PC-9 (cell line): ENCODE data around the gene TMEM9. TPM values are rescaled to one million over a fixed set of nuclear protein-coding genes. Genes with fewer than 3 reads are reported as not detected.

Experiments used
- BruUV-seq: library from RNA; stranded (reverse); fragments of 400-500 nt; replicated peaks from 2 replicates; lab custom pipeline; 2021; lab: Mats Ljungman, UMichigan
- CTCF ChIA-PET: fragments of 300-600 bp; sonication (Branson Sonifier 250); formaldehyde crosslinking; loops from one replicate; lab custom pipeline; 2022; ENCODE audit warnings: antibody characterized with exemption; lab: Charles Lee
- POLR2A ChIA-PET: fragments of 300-600 bp; sonication (Branson Sonifier 250); formaldehyde crosslinking; loops from one replicate; lab custom pipeline; 2022; ENCODE audit warnings: antibody characterized with exemption; ENCODE audit not compliant: unreplicated experiment; lab: Charles Lee
- DNase-seq, 2 experiments: peaks; one replicate each; pipeline versions ENCODE4 v3.0.0 to v3.0.0-alpha.2; 2015 to 2022; ENCODE audit warnings: mixed read lengths in 1 of 2
- H2AFZ ChIP-seq: fragments of 200-600 bp; sonication (generic); 2 replicates; pipeline ENCODE4 v1.8.1; 2017; ENCODE audit warnings: antibody characterized with exemption
- H3F3A ChIP-seq: fragments of 200-600 bp; sonication (generic); 2 replicates; pipeline ENCODE4 v1.8.1; 2017; ENCODE audit warnings: antibody characterized with exemption, mild to moderate bottlenecking, low read depth; ENCODE audit not compliant: insufficient read depth
- H3K27ac ChIP-seq: fragments of 200-600 bp; sonication (generic); 2 replicates; pipeline ENCODE4 v1.6.1; 2016; ENCODE audit warnings: mixed run types
- H3K27me3 ChIP-seq: fragments of 200-600 bp; sonication (generic); 2 replicates; pipeline ENCODE4 v1.6.1; 2016; ENCODE audit warnings: low read depth, mixed run types; ENCODE audit not compliant: insufficient read depth
- H3K36me3 ChIP-seq: fragments of 200-600 bp; sonication (generic); 2 replicates; pipeline ENCODE4 v1.6.1; 2016; ENCODE audit warnings: low read depth, mixed run types
- H3K4me1 ChIP-seq: fragments of 200-600 bp; sonication (generic); replicated peaks from 2 replicates; pipeline ENCODE4 v1.6.1; 2016; ENCODE audit warnings: mixed run types; ENCODE audit not compliant: insufficient read depth
- H3K4me2 ChIP-seq: fragments of 200-600 bp; sonication (generic); 2 replicates; pipeline ENCODE4 v1.6.1; 2017; ENCODE audit warnings: mixed run types
- H3K4me3 ChIP-seq: fragments of 200-600 bp; sonication (generic); 2 replicates; pipeline ENCODE4 v1.6.1; 2016; ENCODE audit warnings: mixed run types
- H3K79me2 ChIP-seq: fragments of 200-600 bp; sonication (generic); 2 replicates; pipeline ENCODE4 v1.6.1; 2017; ENCODE audit warnings: low read depth, mixed run types
- H3K9me2 ChIP-seq: fragments of 200-600 bp; sonication (generic); 2 replicates; pipeline ENCODE4 v1.8.1; 2017; ENCODE audit warnings: mild to moderate bottlenecking; ENCODE audit not compliant: insufficient read depth
- H3K9me3 ChIP-seq: fragments of 200-600 bp; sonication (generic); 2 replicates; pipeline ENCODE4 v1.8.1; 2016; ENCODE audit warnings: low read depth; ENCODE audit not compliant: insufficient read depth
- H4K20me1 ChIP-seq: fragments of 200-600 bp; sonication (generic); 2 replicates; pipeline ENCODE4 v1.8.1; 2017; ENCODE audit not compliant: insufficient read depth
- EZH2 ChIP-seq: fragments of 200-600 bp; sonication (generic); IDR thresholded peaks from 2 replicates; pipeline ENCODE4 v1.8.0; 2017; ENCODE audit warnings: antibody characterized with exemption, low read depth
- intact Hi-C: fragments of 100-400 bp; cut with micrococcal nuclease; formaldehyde crosslinking; loops from one replicate; pipeline ENCODE4 v1.10.0; 2022; ENCODE audit not compliant: unreplicated experiment
- total RNA-seq: library from RNA; stranded (reverse); gene quantifications from 2 replicates; pipeline ENCODE4 v1.2.3, GENCODE V29; 2021
- TF ChIP-seq, protein P1 (sequence below): fragments of 200-600 bp; sonication (generic); conservative IDR thresholded peaks from 2 replicates; pipeline ENCODE4 v1.6.1; 2017; ENCODE audit warnings: mixed run types, antibody characterized with exemption, mild to moderate bottlenecking, moderate library complexity

The TMEM9 gene
- total RNA-seq, 1 experiment from 2014 or later = 94.3 TPM

DNA sequence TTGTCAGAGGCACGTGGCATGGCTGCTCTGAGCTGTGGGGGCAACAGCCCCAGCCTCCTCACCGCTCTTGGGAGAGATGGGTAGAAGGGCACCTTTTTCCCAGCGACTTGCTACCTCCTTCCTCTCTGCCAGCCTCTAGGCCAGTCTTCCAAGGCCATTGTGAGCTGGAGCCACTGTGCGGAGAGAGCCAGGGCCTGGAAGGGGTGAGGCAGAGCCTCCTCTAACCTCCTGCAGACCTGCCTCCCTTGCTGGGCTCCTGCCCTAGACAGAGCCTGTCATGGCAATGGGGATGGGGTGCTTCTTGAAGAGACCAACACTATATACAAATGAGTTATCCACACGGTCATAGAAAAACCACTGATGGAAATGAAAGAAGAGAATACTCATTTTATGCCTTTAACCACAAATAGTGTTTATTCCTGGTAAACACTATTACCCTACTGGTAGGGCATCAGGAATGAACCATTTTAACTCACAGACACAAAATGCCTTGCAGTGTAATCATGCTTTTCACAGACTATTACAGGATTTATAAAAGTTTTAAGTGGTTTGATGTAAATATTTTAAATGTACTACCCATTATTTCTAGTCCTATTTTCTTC, 31.4 kb upstream of the TMEM9 start:
- intact Hi-C loops = loop anchor here (1.0 to 2.0 kb wide), 3 partner anchors 31 to 71 kb away; partner anchors contain the start of gene TMEM9
- CTCF ChIA-PET = no interaction called here
- Histone ChIP-seq H3K9me3 (no peaks in the 10 kb centered on the region), H3K4me1 (peaks cover 6% of the 10 kb centered on the region; the same call in 1 of the 2 replicates), H3K27ac (no peak overlapping the region), H3K36me3 (no peaks in the 10 kb centered on the region), H4K20me1 (no peaks in the 10 kb centered on the region), H3K4me2 (no peak overlapping the region), H3F3A (no peaks in the 10 kb centered on the region), H3K27me3 (no peaks in the 10 kb centered on the region), H3K79me2 (no peaks in the 10 kb centered on the region), H3K9me2 (no peaks in the 10 kb centered on the region), H3K4me3 (no peak overlapping the region), H2AFZ (no peak overlapping the region)
- POLR2A ChIA-PET = no interaction called here
- no TSS peak for BruUV-seq
- TF ChIP-seq EZH2 = no peak
- TF ChIP-seq, protein P1, sequence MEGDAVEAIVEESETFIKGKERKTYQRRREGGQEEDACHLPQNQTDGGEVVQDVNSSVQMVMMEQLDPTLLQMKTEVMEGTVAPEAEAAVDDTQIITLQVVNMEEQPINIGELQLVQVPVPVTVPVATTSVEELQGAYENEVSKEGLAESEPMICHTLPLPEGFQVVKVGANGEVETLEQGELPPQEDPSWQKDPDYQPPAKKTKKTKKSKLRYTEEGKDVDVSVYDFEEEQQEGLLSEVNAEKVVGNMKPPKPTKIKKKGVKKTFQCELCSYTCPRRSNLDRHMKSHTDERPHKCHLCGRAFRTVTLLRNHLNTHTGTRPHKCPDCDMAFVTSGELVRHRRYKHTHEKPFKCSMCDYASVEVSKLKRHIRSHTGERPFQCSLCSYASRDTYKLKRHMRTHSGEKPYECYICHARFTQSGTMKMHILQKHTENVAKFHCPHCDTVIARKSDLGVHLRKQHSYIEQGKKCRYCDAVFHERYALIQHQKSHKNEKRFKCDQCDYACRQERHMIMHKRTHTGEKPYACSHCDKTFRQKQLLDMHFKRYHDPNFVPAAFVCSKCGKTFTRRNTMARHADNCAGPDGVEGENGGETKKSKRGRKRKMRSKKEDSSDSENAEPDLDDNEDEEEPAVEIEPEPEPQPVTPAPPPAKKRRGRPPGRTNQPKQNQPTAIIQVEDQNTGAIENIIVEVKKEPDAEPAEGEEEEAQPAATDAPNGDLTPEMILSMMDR = no peak
- DNase-seq = no peak

DNA sequence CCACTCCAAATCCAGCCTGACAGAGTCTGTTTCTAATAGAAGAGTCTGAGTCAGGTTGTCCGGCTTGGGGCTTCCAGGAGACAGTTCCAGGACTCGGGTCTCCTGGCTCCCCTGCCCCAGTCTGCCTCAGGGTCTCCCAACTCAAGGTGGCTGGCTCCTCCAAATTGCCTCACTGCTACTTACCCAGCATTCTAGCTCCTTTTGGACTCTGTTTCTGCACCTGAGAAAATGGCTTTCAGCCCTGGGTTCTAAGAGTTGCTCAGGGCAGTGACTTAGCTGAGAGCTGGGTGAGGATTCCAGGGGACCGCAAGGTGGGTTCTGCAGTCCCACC, 30.8 kb upstream of the TMEM9 start:
- Histone ChIP-seq H3K9me2 (no peaks in the 10 kb centered on the region), H3K27ac (no peak overlapping the region), H3K4me3 (no peak overlapping the region), H4K20me1 (no peaks in the 10 kb centered on the region), H3F3A (no peaks in the 10 kb centered on the region), H3K27me3 (no peaks in the 10 kb centered on the region), H3K36me3 (no peaks in the 10 kb centered on the region), H3K79me2 (no peaks in the 10 kb centered on the region), H2AFZ (peak overlapping the region; percentile 67; the same call in 1 of the 2 replicates), H3K9me3 (no peaks in the 10 kb centered on the region), H3K4me2 (peak overlapping the region; percentile 26; the same call in 1 of the 2 replicates), H3K4me1 (0 out of 2 replicates have a peak, but pooled peaks cover under 1% of the 10 kb centered on the region)
- BruUV-seq = no TSS peak
- TF ChIP-seq, protein P1 = no peak
- TF ChIP-seq EZH2 = no peak
- POLR2A ChIA-PET = no interaction called here
- no peak for DNase-seq
- CTCF ChIA-PET = interaction anchor here (0.7 kb wide), 1 partner anchor 16 kb away, joined by 3 read pairs; no protein-coding TSS in a partner anchor
- intact Hi-C loops = loop anchor here (1.0 to 2.0 kb wide), 3 partner anchors 30 to 71 kb away; partner anchors contain the start of gene TMEM9

DNA sequence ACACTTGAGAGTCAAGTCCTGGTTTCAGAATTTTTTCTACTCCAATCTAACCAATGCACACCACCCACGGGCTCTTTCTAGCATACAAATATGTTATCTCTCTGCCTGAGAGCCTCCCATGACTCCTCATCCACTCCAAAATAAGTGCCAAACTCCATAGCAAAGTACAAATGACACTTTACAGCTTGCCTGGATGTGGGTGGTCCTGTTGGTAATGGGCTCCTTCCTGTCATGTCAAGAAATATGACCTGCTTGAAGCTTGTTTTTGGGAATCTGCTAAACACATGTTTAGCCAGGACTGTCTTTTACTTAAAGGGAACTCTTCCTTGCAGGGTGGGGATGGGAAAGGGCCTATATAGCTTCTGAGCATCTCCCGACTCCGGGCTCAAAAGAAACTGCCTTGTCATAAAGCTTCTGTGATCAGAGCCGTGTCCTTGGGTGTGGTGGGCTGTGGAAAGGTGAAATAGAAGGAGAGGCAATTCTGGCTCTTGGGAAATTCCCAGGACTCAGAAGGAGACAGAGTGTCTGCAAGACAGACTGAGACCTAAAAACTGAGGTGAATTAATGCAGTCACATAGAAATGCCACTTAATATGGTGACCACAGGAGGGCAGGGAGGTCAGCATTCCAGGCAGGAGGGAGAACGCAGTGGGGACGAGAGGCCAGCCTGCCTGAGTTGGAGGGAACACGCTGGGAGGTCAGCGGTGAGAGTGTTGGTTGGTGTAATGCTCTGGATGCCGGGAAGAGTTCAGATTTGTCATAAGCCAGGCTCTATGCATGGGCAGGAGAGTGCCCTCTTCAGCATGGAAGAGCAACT, 30.2 kb upstream of the TMEM9 start:
- POLR2A ChIA-PET = no interaction called here
- Histone ChIP-seq H3K27me3 (no peaks in the 10 kb centered on the region), H3K4me3 (no peak overlapping the region), H3K9me3 (no peaks in the 10 kb centered on the region), H3K27ac (no peak overlapping the region), H3K36me3 (no peaks in the 10 kb centered on the region), H3K9me2 (no peaks in the 10 kb centered on the region), H4K20me1 (no peaks in the 10 kb centered on the region), H3K4me1 (no peaks in the 10 kb centered on the region), H3K4me2 (peak overlapping the region; percentile 26; the same call in 1 of the 2 replicates), H2AFZ (peak overlapping the region; percentile 67; the same call in 1 of the 2 replicates), H3K79me2 (no peaks in the 10 kb centered on the region), H3F3A (no peaks in the 10 kb centered on the region)
- TF ChIP-seq, protein P1 = peak; percentile 69
- TF ChIP-seq EZH2 = no peak
- CTCF ChIA-PET = interaction anchor here (0.7 kb wide), 1 partner anchor 16 kb away, joined by 3 read pairs; no protein-coding TSS in a partner anchor
- intact Hi-C loops = loop anchor here (1.0 to 2.0 kb wide), 3 partner anchors 30 to 70 kb away; partner anchors contain the start of gene TMEM9
- peak; percentile 44 to 59 for DNase-seq
- no TSS peak for BruUV-seq
